Neural cell (in vitro differentiated cells): ENCODE measurements around the gene RAB1A. TPM values are rescaled to one million over a fixed set of nuclear protein-coding genes. Genes with fewer than 3 reads are reported as not detected.

Source experiments
- H2AFZ ChIP-seq: fragments of 200-600, 300-800 bp; sonication (generic), shearing (Covaris generic); 2 replicates; pipeline ENCODE4 v1.6.0; 2014; ENCODE audit warnings: low read depth, mild to moderate bottlenecking, antibody characterized with exemption, low read length, moderate library complexity
- H3F3A ChIP-seq: fragments of 200-600 bp; shearing (Covaris generic); 2 replicates; pipeline ENCODE4 v1.6.1; 2016; ENCODE audit warnings: mild to moderate bottlenecking, moderate library complexity, mixed read lengths, antibody characterized with exemption, low read length; ENCODE audit not compliant: insufficient read depth, poor library complexity, severe bottlenecking
- H3K27ac ChIP-seq: fragments of 200-600, 300-800 bp; sonication (generic), shearing (Covaris generic); 2 replicates; pipeline ENCODE4 v1.5.1; 2014; ENCODE audit warnings: mild to moderate bottlenecking, low read length, moderate library complexity
- H3K27me3 ChIP-seq: fragments of 300-800, 200-600 bp; sonication (generic), shearing (Covaris generic); 2 replicates; pipeline ENCODE4 v1.6.0; 2014; ENCODE audit warnings: mild to moderate bottlenecking, low read depth, low read length, moderate library complexity; ENCODE audit not compliant: insufficient read depth
- H3K36me3 ChIP-seq: fragments of 300-800, 200-600 bp; sonication (generic), shearing (Covaris generic); 2 replicates; pipeline ENCODE4 v1.5.1; 2014; ENCODE audit warnings: mild to moderate bottlenecking, antibody characterized with exemption, low read length, moderate library complexity; ENCODE audit not compliant: insufficient read depth
- H3K4me2 ChIP-seq: fragments of 300-800, 200-600 bp; sonication (generic), shearing (Covaris generic); 2 replicates; pipeline ENCODE4 v1.6.0; 2014; ENCODE audit warnings: mild to moderate bottlenecking, low read length
- H3K4me3 ChIP-seq: fragments of 300-800, 200-600 bp; sonication (generic), shearing (Covaris generic); 2 replicates; pipeline ENCODE4 v1.5.1; 2014; ENCODE audit warnings: mild to moderate bottlenecking, low read length, moderate library complexity
- H3K79me2 ChIP-seq: fragments of 200-600 bp; shearing (Covaris generic); replicated peaks from 2 replicates; pipeline ENCODE4 v1.6.0; 2014; ENCODE audit warnings: mild to moderate bottlenecking, low read length, moderate library complexity; ENCODE audit not compliant: insufficient read depth
- H3K9ac ChIP-seq: fragments of 300-800, 200-600 bp; sonication (generic), shearing (Covaris generic); 2 replicates; pipeline ENCODE4 v1.6.1; 2016; ENCODE audit warnings: mild to moderate bottlenecking, low read length, mixed read lengths
- H3K9me2 ChIP-seq: fragments of 200-600 bp; shearing (Covaris generic); 2 replicates; pipeline ENCODE4 v1.6.1; 2016; ENCODE audit warnings: mild to moderate bottlenecking, low read length, mixed read lengths; ENCODE audit not compliant: insufficient read depth
- H3K9me3 ChIP-seq: fragments of 200-600, 300-800 bp; sonication (generic), shearing (Covaris generic); 2 replicates; pipeline ENCODE4 v1.6.1; 2016; ENCODE audit warnings: mild to moderate bottlenecking, mixed run types, low read length, moderate library complexity, mixed read lengths
- H4K20me1 ChIP-seq: fragments of 200-600 bp; shearing (Covaris generic); 2 replicates; pipeline ENCODE4 v1.6.1; 2016; ENCODE audit warnings: mild to moderate bottlenecking, mixed run types; ENCODE audit not compliant: insufficient read depth
- CTCF ChIP-seq: fragments of 450-650 bp; IDR thresholded peaks from 2 replicates; pipeline ENCODE4 v1.5.1; 2014; ENCODE audit warnings: antibody characterized with exemption, mild to moderate bottlenecking, moderate library complexity; ENCODE audit not compliant: poor library complexity, severe bottlenecking
- EP300 ChIP-seq: fragments of 450-650 bp; conservative IDR thresholded peaks from 2 replicates; pipeline ENCODE4 v1.6.1; 2014; ENCODE audit warnings: antibody characterized with exemption, mild to moderate bottlenecking, moderate library complexity; ENCODE audit not compliant: poor library complexity, severe bottlenecking
- EZH2 ChIP-seq: fragments of 200-600, 300-800 bp; shearing (Covaris generic), sonication (generic); IDR thresholded peaks from 2 replicates; pipeline ENCODE4 v1.6.1; 2014; ENCODE audit warnings: antibody characterized with exemption, low read length, borderline replicate concordance, mild to moderate bottlenecking; ENCODE audit not compliant: insufficient read depth, poor library complexity, severe bottlenecking
- MXI1 ChIP-seq: fragments of 450-650 bp; conservative IDR thresholded peaks from 2 replicates; pipeline ENCODE4 v1.6.1; 2014; ENCODE audit warnings: antibody characterized with exemption, mild to moderate bottlenecking; ENCODE audit not compliant: poor library complexity, severe bottlenecking
- POLR2AphosphoS5 ChIP-seq: IDR thresholded peaks from 2 replicates; pipeline ENCODE4 v1.6.1; 2012
- RAD21 ChIP-seq: fragments of 450-650 bp; conservative IDR thresholded peaks from 2 replicates; pipeline ENCODE4 v1.6.1; 2014; ENCODE audit warnings: antibody characterized with exemption, mild to moderate bottlenecking, moderate library complexity
- REST ChIP-seq: IDR thresholded peaks from 2 replicates; pipeline ENCODE4 v1.6.1; 2012; ENCODE audit warnings: borderline replicate concordance
- SMC3 ChIP-seq: fragments of 450-650 bp; conservative IDR thresholded peaks from 2 replicates; pipeline ENCODE4 v1.6.1; 2014; ENCODE audit warnings: antibody characterized with exemption, mild to moderate bottlenecking, moderate library complexity; ENCODE audit not compliant: poor library complexity
- TAF1 ChIP-seq: IDR thresholded peaks from 2 replicates; pipeline ENCODE4 v1.6.1; 2012; ENCODE audit warnings: low read depth
- polyA plus RNA-seq: library from polyadenylated mRNA; depleted of rRNA; stranded (reverse); fragments of >200 nt; gene quantifications from 2 replicates; pipeline ENCODE4 v1.2.3, GENCODE V29; 2014

RAB1A gene
- polyA plus RNA-seq, 1 donor from 2014 or later: 240 TPM

- Histone ChIP-seq H2AFZ (no peak overlapping the region), H3K9me2 (no peaks in the 10 kb centered on the region), H3K4me2 (no peak overlapping the region), H3K27ac (no peak overlapping the region), H4K20me1 (no peaks in the 10 kb centered on the region), H3K9me3 (no peaks in the 10 kb centered on the region), H3K27me3 (no peaks in the 10 kb centered on the region), H3K4me3 (no peak overlapping the region), H3K36me3 (peaks cover 13% of the 10 kb centered on the region), H3F3A (no peaks in the 10 kb centered on the region), H3K79me2 (no peaks in the 10 kb centered on the region), H3K9ac (no peak overlapping the region)
- TF ChIP-seq POLR2AphosphoS5 (no peak), REST (no peak), EZH2 (no peak), EP300 (no peak), CTCF (no peak), MXI1 (no peak), TAF1 (no peak), RAD21 (no peak), SMC3 (no peak)
Measured at GRCh38 chr2:65075605-65076344, 54.1 kb downstream of the RAB1A start.

- H3K27me3 ChIP-seq: no peaks in the 10 kb centered on the region
- no peak for TF ChIP-seq TAF1
- no peak for TF ChIP-seq EP300
- no peak for TF ChIP-seq CTCF
- TF ChIP-seq EZH2: no peak
- TF ChIP-seq RAD21: no peak
- TF ChIP-seq MXI1: no peak
- no peak for TF ChIP-seq POLR2AphosphoS5
- no peak for TF ChIP-seq SMC3
- TF ChIP-seq REST: no peak
- H3K79me2 ChIP-seq: no peaks in the 10 kb centered on the region
- no peak overlapping the region for H2AFZ ChIP-seq
- no peak overlapping the region for H3K4me2 ChIP-seq
- H3F3A ChIP-seq: no peaks in the 10 kb centered on the region
- H3K9me3 ChIP-seq: no peaks in the 10 kb centered on the region
- H4K20me1 ChIP-seq: no peaks in the 10 kb centered on the region
- no peak overlapping the region for H3K27ac ChIP-seq
- no peak overlapping the region for H3K4me3 ChIP-seq
- no peak overlapping the region for H3K9ac ChIP-seq
- H3K9me2 ChIP-seq: no peaks in the 10 kb centered on the region
- peaks cover 15% of the 10 kb centered on the region for H3K36me3 ChIP-seq
Measured at GRCh38 chr2:65075176-65075575, 54.7 kb downstream of the RAB1A start.
